ENCODE measurements around the gene HSD11B1. TPM values are rescaled to one million over a fixed set of nuclear protein-coding genes. Genes with fewer than 3 reads are reported as not detected.

The HSD11B1 gene
- total RNA-seq, 1 donor from 2014 or later = 16.9 TPM

- H3K4me3 ChIP-seq = no peak overlapping the region
- TF ChIP-seq, protein P1, sequence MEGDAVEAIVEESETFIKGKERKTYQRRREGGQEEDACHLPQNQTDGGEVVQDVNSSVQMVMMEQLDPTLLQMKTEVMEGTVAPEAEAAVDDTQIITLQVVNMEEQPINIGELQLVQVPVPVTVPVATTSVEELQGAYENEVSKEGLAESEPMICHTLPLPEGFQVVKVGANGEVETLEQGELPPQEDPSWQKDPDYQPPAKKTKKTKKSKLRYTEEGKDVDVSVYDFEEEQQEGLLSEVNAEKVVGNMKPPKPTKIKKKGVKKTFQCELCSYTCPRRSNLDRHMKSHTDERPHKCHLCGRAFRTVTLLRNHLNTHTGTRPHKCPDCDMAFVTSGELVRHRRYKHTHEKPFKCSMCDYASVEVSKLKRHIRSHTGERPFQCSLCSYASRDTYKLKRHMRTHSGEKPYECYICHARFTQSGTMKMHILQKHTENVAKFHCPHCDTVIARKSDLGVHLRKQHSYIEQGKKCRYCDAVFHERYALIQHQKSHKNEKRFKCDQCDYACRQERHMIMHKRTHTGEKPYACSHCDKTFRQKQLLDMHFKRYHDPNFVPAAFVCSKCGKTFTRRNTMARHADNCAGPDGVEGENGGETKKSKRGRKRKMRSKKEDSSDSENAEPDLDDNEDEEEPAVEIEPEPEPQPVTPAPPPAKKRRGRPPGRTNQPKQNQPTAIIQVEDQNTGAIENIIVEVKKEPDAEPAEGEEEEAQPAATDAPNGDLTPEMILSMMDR (IDR thresholded peaks at IDR 0.05) = no peak
- intact Hi-C loops (cut with DNase I) = no loop called here
- peaks cover 5% of the 10 kb centered on the region for H3K4me1 ChIP-seq
- no peak for ATAC-seq
- H3K36me3 ChIP-seq = no peaks in the 10 kb centered on the region
- H3K27ac ChIP-seq = no peak overlapping the region
- no peak for DNase-seq
- H3K9me3 ChIP-seq = no peaks in the 10 kb centered on the region
- no peaks in the 10 kb centered on the region for H3K27me3 ChIP-seq
Observed at GRCh38 chr1:209749205-209749604, 44.6 kb downstream of the HSD11B1 start.

- no peaks in the 10 kb centered on the region for H3K9me3 ChIP-seq
- no peak for ATAC-seq
- no peaks in the 10 kb centered on the region for H3K36me3 ChIP-seq
- intact Hi-C loops (cut with DNase I) = no loop called here
- H3K4me1 ChIP-seq = peaks cover 5% of the 10 kb centered on the region
- TF ChIP-seq, protein P1 (IDR thresholded peaks at IDR 0.05) = no peak
- DNase-seq = no peak
- H3K4me3 ChIP-seq = no peak overlapping the region
- H3K27me3 ChIP-seq = no peaks in the 10 kb centered on the region
- no peak overlapping the region for H3K27ac ChIP-seq
Observed at GRCh38 chr1:209749670-209750323, 45.2 kb downstream of the HSD11B1 start.

- Histone ChIP-seq H3K27ac (peak overlapping the region; percentile 24), H3K4me3 (no peak overlapping the region), H3K4me1 (peaks cover 12% of the 10 kb centered on the region), H3K27me3 (no peaks in the 10 kb centered on the region), H3K36me3 (no peaks in the 10 kb centered on the region), H3K9me3 (no peaks in the 10 kb centered on the region)
- intact Hi-C loops (cut with DNase I) = no loop called here
- ATAC-seq (no peak), DNase-seq (no peak)
- TF ChIP-seq, protein P1 (IDR thresholded peaks at IDR 0.05) = no peak
Observed at GRCh38 chr1:209751627-209752231, 47.1 kb downstream of the HSD11B1 start.

DNA sequence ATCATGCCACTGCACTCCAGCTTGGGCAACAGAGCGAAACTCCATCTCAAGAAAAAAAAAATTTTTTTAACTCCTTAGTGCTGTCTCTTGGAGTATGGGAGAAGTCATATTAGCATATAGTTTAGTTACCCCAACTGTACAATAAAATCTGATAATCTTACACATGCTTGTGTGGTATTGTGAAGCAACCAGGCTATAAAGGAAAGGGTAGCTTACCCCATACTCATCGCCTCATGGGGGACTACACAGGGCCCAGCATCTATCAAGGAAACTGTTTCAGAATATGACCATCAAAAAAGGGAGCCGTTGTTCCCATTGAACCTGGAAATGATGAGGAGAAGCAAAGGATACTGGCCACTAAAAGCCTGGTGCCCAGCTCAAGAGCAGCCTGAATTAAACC lies 48.2 kb downstream of the HSD11B1 start:
- intact Hi-C loops (cut with DNase I) = no loop called here
- TF ChIP-seq, protein P1 (IDR thresholded peaks at IDR 0.05) = no peak
- DNase-seq (no peak), ATAC-seq (no peak)
- Histone ChIP-seq H3K27me3 (no peaks in the 10 kb centered on the region), H3K36me3 (no peaks in the 10 kb centered on the region), H3K4me3 (no peak overlapping the region), H3K27ac (no peak overlapping the region), H3K4me1 (peaks cover 7% of the 10 kb centered on the region), H3K9me3 (no peaks in the 10 kb centered on the region)

GRCh38 chr1:209755256-209755655 lies 50.6 kb downstream of the HSD11B1 start:
- Histone ChIP-seq H3K4me1 (peaks cover 7% of the 10 kb centered on the region), H3K9me3 (no peaks in the 10 kb centered on the region), H3K36me3 (no peaks in the 10 kb centered on the region), H3K27me3 (no peaks in the 10 kb centered on the region), H3K4me3 (no peak overlapping the region), H3K27ac (peak overlapping the region; percentile 58)
- ATAC-seq (no peak), DNase-seq (no peak)
- intact Hi-C loops (cut with DNase I) = no loop called here
- TF ChIP-seq, protein P1 (IDR thresholded peaks at IDR 0.05) = no peak

Data from upper lobe of right lung (tissue), 1 donor.